ENCODE results near the gene GRID1.

The GRID1 gene

GRCh38 chr10:86335257-86335656 is 31.3 kb downstream of the GRID1 start:
- no peak for DNase-seq

- peak in 1 of 2 experiments; percentile 38 for DNase-seq
Measured at GRCh38 chr10:86334488-86335085, 32.0 kb downstream of the GRID1 start.

- DNase-seq: no peak
Measured at GRCh38 chr10:86333826-86334487, 32.6 kb downstream of the GRID1 start.

- no peak for DNase-seq
Measured at GRCh38 chr10:86331861-86332260, 34.7 kb downstream of the GRID1 start.

- no peak for DNase-seq
Measured at GRCh38 chr10:86330778-86331763, 35.5 kb downstream of the GRID1 start.

- no peak for DNase-seq
Measured at GRCh38 chr10:86329896-86330680, 36.5 kb downstream of the GRID1 start.

GRCh38 chr10:86329093-86329710 is 37.4 kb downstream of the GRID1 start:
- DNase-seq: no peak

- no peak for DNase-seq
Measured at GRCh38 chr10:86327954-86328725, 38.5 kb downstream of the GRID1 start.

- no peak for DNase-seq
Measured at GRCh38 chr10:86325158-86325557, 41.4 kb downstream of the GRID1 start.

GRCh38 chr10:86321568-86321967 is 45.0 kb downstream of the GRID1 start:
- no peak for DNase-seq

GRCh38 chr10:86319676-86320075 is 46.9 kb downstream of the GRID1 start:
- no peak for DNase-seq

- DNase-seq: no peak
Measured at GRCh38 chr10:86317949-86318725, 48.5 kb downstream of the GRID1 start.

- DNase-seq: no peak
Measured at GRCh38 chr10:86316990-86317389, 49.6 kb downstream of the GRID1 start.

- no peak for DNase-seq
Measured at GRCh38 chr10:86316274-86316835, 50.2 kb downstream of the GRID1 start.

- DNase-seq: no peak
Measured at GRCh38 chr10:86315549-86315942, 51.0 kb downstream of the GRID1 start.

- DNase-seq: no peak
Measured at GRCh38 chr10:86314616-86315548, 51.7 kb downstream of the GRID1 start.

GRCh38 chr10:86313621-86314041 is 53.0 kb downstream of the GRID1 start:
- DNase-seq: no peak

- DNase-seq: no peak
Measured at GRCh38 chr10:86312701-86313270, 53.8 kb downstream of the GRID1 start.

- DNase-seq: no peak
Measured at GRCh38 chr10:86311906-86312305, 54.7 kb downstream of the GRID1 start.
